K562 (cell line): ENCODE data around the gene MAP3K12. TPM values are rescaled to one million over a fixed set of nuclear protein-coding genes. Genes with fewer than 3 reads are reported as not detected.

ENCODE experiments used
- CCAR2 ChIP-seq: fragments of 200-400 bp; formaldehyde crosslinking; IDR thresholded peaks from 2 replicates; pipeline ENCODE4 v1.6.1; 2017; ENCODE audit warnings: mild to moderate bottlenecking, low read depth, low read length
- CREM ChIP-seq: IDR thresholded peaks from 2 replicates; pipeline ENCODE4 v1.6.1; 2014; ENCODE audit warnings: antibody characterized with exemption, low read depth
- EGR1 ChIP-seq: fragments of 450-650 bp; conservative IDR thresholded peaks from 2 replicates; pipeline ENCODE4 v1.6.1; 2017; ENCODE audit warnings: mild to moderate bottlenecking
- ETS2 ChIP-seq: IDR thresholded peaks from 2 replicates; pipeline ENCODE4 v1.6.1; 2016; ENCODE audit warnings: borderline replicate concordance, missing genetic modification characterization, mild to moderate bottlenecking, moderate library complexity, missing compliant biosample characterization; ENCODE audit not compliant: poor library complexity, severe bottlenecking
- GATA2 ChIP-seq: sonication (generic); formaldehyde crosslinking; IDR thresholded peaks from 2 replicates; pipeline ENCODE4 v1.4.0; 2020; ENCODE audit warnings: mild to moderate bottlenecking, missing genetic modification reagents
- HMG20A ChIP-seq: fragments of 450-650 bp; formaldehyde crosslinking; conservative IDR thresholded peaks from 2 replicates; pipeline ENCODE4 v1.4.0; 2020; ENCODE audit warnings: mild to moderate bottlenecking, mixed read lengths
- NFRKB ChIP-seq: fragments of 450-650 bp; IDR thresholded peaks from 2 replicates; pipeline ENCODE4 v1.6.1; 2016; ENCODE audit warnings: low read depth
- PTRF ChIP-seq: fragments of 450-650 bp; IDR thresholded peaks from 2 replicates; pipeline ENCODE4 v1.6.1; 2016; ENCODE audit warnings: mild to moderate bottlenecking, missing genetic modification characterization, missing compliant biosample characterization
- RBM17 ChIP-seq: fragments of 200-400 bp; formaldehyde crosslinking; IDR thresholded peaks from 2 replicates; pipeline ENCODE4 v1.6.1; 2017; ENCODE audit warnings: low read depth, mild to moderate bottlenecking, low read length, borderline replicate concordance
- RBM34 ChIP-seq: fragments of 200-400 bp; formaldehyde crosslinking; IDR thresholded peaks from 2 replicates; pipeline ENCODE4 v1.6.1; 2018; ENCODE audit warnings: low read length, borderline replicate concordance; ENCODE audit not compliant: insufficient read depth
- SMARCA5 ChIP-seq: fragments of 450-650 bp; IDR thresholded peaks from 2 replicates; pipeline ENCODE4 v1.6.1; 2016
- SP1 ChIP-seq: sonication (generic); formaldehyde crosslinking; IDR thresholded peaks from 2 replicates; pipeline ENCODE4 v1.8.1; 2022; ENCODE audit warnings: mild to moderate bottlenecking, missing genetic modification reagents
- TAF7 ChIP-seq: fragments of 450-650 bp; IDR thresholded peaks from 2 replicates; pipeline ENCODE4 v1.6.1; 2016; ENCODE audit warnings: missing genetic modification characterization, missing compliant biosample characterization
- TAF9B ChIP-seq: fragments of 450-650 bp; IDR thresholded peaks from 2 replicates; pipeline ENCODE4 v1.6.1; 2018; ENCODE audit warnings: mild to moderate bottlenecking; ENCODE audit not compliant: partially characterized antibody
- TCF7 ChIP-seq: sonication (generic); IDR thresholded peaks from 2 replicates; pipeline ENCODE4 v1.6.1; 2016; ENCODE audit warnings: antibody characterized with exemption, borderline replicate concordance
- ZFP36 ChIP-seq: fragments of 150-350 bp; IDR thresholded peaks from 2 replicates; pipeline ENCODE4 v1.6.1; 2018; ENCODE audit warnings: low read length, low read depth; ENCODE audit not compliant: partially characterized antibody
- ZNF274 ChIP-seq: IDR thresholded peaks from 2 replicates; pipeline ENCODE4 v1.6.1; 2011; ENCODE audit warnings: low read depth, mild to moderate bottlenecking, low read length, moderate library complexity, borderline replicate concordance
- ZNF354B ChIP-seq: fragments of 250-450 bp; sonication (Bioruptor Pico); IDR thresholded peaks from 2 replicates; pipeline ENCODE4 v1.4.0; 2020
- ZNF507 ChIP-seq: conservative IDR thresholded peaks from 2 replicates; pipeline ENCODE4 v1.6.1; 2017; ENCODE audit warnings: missing genetic modification characterization, missing compliant biosample characterization
- ZNF75A ChIP-seq: fragments of 450-650 bp; formaldehyde crosslinking; IDR thresholded peaks from 2 replicates; pipeline ENCODE4 v1.4.0; 2020; ENCODE audit warnings: mild to moderate bottlenecking
- polyA plus RNA-seq, 8 experiments: library from polyadenylated mRNA; depleted of rRNA in 4 of 8; stranded (reverse) in 5 of 8; unstranded in 3 of 8; fragments of >200 nt; fragmentation: Nextera tagmentation in 2 of 8; fragmentation: Illumina TruSeq in 1 of 8; extraction: Ambion mirVana in 2 of 8; extraction: Trizol in 1 of 8; gene quantifications; 2 replicates each; pipeline versions ENCODE4 v1.2.1 to v1.2.3, GENCODE V29; 2011 to 2014; ENCODE audit warnings: inconsistent platforms in 1 of 8, missing spikeins in 1 of 8
- total RNA-seq, 7 experiments: library from RNA; depleted of rRNA in 6 of 7; stranded (reverse); fragments of >200 nt in 6 of 7; fragmentation: Illumina TruSeq in 2 of 7; extraction: Trizol in 2 of 7; gene quantifications; 2 replicates each; pipeline versions ENCODE4 v1.2.1 to v1.2.3, GENCODE V29; 2011 to 2021; ENCODE audit warnings: low replicate concordance in 1 of 7
- TF ChIP-seq, protein P1 (sequence below): fragments of 250-450 bp; sonication (Bioruptor Pico); IDR thresholded peaks from 2 replicates; pipeline ENCODE4 v1.4.0; 2020; ENCODE audit warnings: mild to moderate bottlenecking, moderate library complexity
- TF ChIP-seq, protein P2 (sequence below): fragments of 450-650 bp; IDR thresholded peaks from 2 replicates; pipeline ENCODE4 v1.6.1; 2016
- TF ChIP-seq, protein P3 (sequence below): sonication (generic); formaldehyde crosslinking; IDR thresholded peaks from 2 replicates; pipeline ENCODE4 v1.8.1; 2023; ENCODE audit warnings: mild to moderate bottlenecking, missing genetic modification reagents
- TF ChIP-seq, protein P4 (sequence below): fragments of 450-650 bp; formaldehyde crosslinking; IDR thresholded peaks from 2 replicates; pipeline ENCODE4 v1.4.0; 2020; ENCODE audit warnings: mild to moderate bottlenecking

The MAP3K12 gene
- total and polyA plus RNA-seq, 9 of the 15 experiments (the other 6 are each of a cell fraction or from before 2014, with no cell fraction given): 0.10 to 2.4 (median 1.6) TPM

DNA sequence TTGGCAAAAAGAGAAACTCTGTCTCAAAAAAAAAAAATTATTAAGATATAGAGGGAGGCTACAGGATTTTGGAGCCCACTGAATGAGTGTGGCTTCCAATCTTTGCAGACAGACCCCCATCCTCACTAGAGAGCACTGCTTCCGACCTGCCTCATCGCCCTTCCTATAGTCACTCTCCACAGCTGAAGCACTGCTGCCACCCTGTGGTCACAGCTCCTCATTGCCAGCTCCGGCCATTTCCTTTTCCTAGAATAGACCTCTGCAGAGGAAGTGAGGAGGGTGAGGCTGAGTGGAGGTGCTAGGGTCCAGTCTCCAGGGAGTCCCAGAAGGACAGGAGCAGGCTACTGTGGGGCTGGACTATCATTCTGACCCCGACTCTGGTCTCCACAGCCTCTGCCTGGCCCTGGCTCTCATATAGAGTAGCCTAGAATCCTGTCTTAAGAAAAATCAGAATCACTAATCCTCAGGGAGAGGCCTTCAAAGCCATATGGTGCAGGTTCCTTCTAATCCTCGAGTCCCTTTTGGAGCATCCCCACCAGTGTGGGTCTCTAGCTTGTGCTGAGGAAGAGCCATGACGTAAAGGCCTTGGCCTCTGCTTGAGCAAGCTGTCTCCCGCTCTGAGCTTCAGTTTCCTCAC is 9.4 kb upstream of the MAP3K12 start (continued):
- TF ChIP-seq, protein P1, sequence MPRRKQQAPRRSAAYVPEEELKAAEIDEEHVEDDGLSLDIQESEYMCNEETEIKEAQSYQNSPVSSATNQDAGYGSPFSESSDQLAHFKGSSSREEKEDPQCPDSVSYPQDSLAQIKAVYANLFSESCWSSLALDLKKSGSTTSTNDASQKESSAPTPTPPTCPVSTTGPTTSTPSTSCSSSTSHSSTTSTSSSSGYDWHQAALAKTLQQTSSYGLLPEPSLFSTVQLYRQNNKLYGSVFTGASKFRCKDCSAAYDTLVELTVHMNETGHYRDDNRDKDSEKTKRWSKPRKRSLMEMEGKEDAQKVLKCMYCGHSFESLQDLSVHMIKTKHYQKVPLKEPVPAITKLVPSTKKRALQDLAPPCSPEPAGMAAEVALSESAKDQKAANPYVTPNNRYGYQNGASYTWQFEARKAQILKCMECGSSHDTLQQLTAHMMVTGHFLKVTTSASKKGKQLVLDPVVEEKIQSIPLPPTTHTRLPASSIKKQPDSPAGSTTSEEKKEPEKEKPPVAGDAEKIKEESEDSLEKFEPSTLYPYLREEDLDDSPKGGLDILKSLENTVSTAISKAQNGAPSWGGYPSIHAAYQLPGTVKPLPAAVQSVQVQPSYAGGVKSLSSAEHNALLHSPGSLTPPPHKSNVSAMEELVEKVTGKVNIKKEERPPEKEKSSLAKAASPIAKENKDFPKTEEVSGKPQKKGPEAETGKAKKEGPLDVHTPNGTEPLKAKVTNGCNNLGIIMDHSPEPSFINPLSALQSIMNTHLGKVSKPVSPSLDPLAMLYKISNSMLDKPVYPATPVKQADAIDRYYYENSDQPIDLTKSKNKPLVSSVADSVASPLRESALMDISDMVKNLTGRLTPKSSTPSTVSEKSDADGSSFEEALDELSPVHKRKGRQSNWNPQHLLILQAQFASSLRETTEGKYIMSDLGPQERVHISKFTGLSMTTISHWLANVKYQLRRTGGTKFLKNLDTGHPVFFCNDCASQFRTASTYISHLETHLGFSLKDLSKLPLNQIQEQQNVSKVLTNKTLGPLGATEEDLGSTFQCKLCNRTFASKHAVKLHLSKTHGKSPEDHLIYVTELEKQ (CRISPR knock-in tag): no peak
- no peak for TF ChIP-seq CCAR2
- TF ChIP-seq SP1 (CRISPR knock-in tag): 0 out of 2 replicates have a peak, but pooled peaks have one; percentile 48
- TF ChIP-seq, protein P2, sequence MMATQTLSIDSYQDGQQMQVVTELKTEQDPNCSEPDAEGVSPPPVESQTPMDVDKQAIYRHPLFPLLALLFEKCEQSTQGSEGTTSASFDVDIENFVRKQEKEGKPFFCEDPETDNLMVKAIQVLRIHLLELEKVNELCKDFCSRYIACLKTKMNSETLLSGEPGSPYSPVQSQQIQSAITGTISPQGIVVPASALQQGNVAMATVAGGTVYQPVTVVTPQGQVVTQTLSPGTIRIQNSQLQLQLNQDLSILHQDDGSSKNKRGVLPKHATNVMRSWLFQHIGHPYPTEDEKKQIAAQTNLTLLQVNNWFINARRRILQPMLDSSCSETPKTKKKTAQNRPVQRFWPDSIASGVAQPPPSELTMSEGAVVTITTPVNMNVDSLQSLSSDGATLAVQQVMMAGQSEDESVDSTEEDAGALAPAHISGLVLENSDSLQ: no peak
- TF ChIP-seq PTRF (tag): no peak
- TF ChIP-seq ZFP36: peak; percentile 36
- TF ChIP-seq RBM17: no peak
- TF ChIP-seq ZNF507 (tag): no peak
- TF ChIP-seq ZNF75A: no peak
- TF ChIP-seq TAF7: no peak
- no peak for TF ChIP-seq HMG20A (CRISPR knock-in tag)
- TF ChIP-seq, protein P3, sequence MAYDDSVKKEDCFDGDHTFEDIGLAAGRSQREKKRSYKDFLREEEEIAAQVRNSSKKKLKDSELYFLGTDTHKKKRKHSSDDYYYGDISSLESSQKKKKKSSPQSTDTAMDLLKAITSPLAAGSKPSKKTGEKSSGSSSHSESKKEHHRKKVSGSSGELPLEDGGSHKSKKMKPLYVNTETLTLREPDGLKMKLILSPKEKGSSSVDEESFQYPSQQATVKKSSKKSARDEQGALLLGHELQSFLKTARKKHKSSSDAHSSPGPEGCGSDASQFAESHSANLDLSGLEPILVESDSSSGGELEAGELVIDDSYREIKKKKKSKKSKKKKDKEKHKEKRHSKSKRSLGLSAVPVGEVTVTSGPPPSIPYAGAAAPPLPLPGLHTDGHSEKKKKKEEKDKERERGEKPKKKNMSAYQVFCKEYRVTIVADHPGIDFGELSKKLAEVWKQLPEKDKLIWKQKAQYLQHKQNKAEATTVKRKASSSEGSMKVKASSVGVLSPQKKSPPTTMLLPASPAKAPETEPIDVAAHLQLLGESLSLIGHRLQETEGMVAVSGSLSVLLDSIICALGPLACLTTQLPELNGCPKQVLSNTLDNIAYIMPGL (CRISPR knock-in tag): no peak
- TF ChIP-seq GATA2 (CRISPR knock-in tag): no peak
- TF ChIP-seq NFRKB: no peak
- no peak for TF ChIP-seq EGR1
- TF ChIP-seq RBM34: no peak
- no peak for TF ChIP-seq TAF9B
- TF ChIP-seq ETS2 (tag): no peak
- TF ChIP-seq CREM: peak; percentile 22; the same call in 1 of the 2 replicates
- TF ChIP-seq ZNF274: no peak
- no peak for TF ChIP-seq ZNF354B
- TF ChIP-seq SMARCA5: no peak
- TF ChIP-seq, protein P4, sequence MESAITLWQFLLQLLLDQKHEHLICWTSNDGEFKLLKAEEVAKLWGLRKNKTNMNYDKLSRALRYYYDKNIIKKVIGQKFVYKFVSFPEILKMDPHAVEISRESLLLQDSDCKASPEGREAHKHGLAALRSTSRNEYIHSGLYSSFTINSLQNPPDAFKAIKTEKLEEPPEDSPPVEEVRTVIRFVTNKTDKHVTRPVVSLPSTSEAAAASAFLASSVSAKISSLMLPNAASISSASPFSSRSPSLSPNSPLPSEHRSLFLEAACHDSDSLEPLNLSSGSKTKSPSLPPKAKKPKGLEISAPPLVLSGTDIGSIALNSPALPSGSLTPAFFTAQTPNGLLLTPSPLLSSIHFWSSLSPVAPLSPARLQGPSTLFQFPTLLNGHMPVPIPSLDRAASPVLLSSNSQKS: no peak
- TF ChIP-seq TCF7: no peak
